PC-3 (cell line): ENCODE data around the gene TTC39B. TPM values are rescaled to one million over a fixed set of nuclear protein-coding genes. Genes with fewer than 3 reads are reported as not detected.

Experiments used
- ATAC-seq: fragments of 200-7000 bp; cut with Tn5 transposase; 2 replicates; pipeline ENCODE4 v1.9.1; 2020; ENCODE audit warnings: mild to moderate bottlenecking, moderate library complexity
- BruUV-seq: library from RNA; stranded (reverse); fragments of 400-500 nt; replicated peaks from 2 replicates; lab custom pipeline; 2021; lab: Mats Ljungman, UMichigan
- CTCF ChIA-PET: fragments of 300-600 bp; sonication (Branson Sonifier 250); formaldehyde crosslinking; loops from one replicate; lab custom pipeline; 2022; ENCODE audit warnings: antibody characterized with exemption; lab: Charles Lee
- POLR2A ChIA-PET: fragments of 300-600 bp; sonication (Branson Sonifier 250); formaldehyde crosslinking; loops from one replicate; lab custom pipeline; 2022; ENCODE audit warnings: antibody characterized with exemption; ENCODE audit not compliant: unreplicated experiment; lab: Charles Lee
- DNase-seq: peaks from one replicate; pipeline ENCODE4 v3.0.0-alpha.2; 2015
- H2AFZ ChIP-seq: fragments of 300-600 bp; sonication (generic); 2 replicates; pipeline ENCODE4 v1.6.0; 2016; ENCODE audit warnings: antibody characterized with exemption, low read length
- H3F3A ChIP-seq: fragments of 300-600 bp; sonication (generic); one replicate; pipeline ENCODE4 v1.6.0; 2017; ENCODE audit warnings: antibody characterized with exemption, low read length, control low read depth, mild to moderate bottlenecking; ENCODE audit not compliant: unreplicated experiment
- H3K27ac ChIP-seq: fragments of 300-600 bp; sonication (generic); 2 replicates; pipeline ENCODE4 v1.5.1; 2016; ENCODE audit warnings: mild to moderate bottlenecking, low read length
- H3K27me3 ChIP-seq: fragments of 300-600 bp; sonication (generic); 2 replicates; pipeline ENCODE4 v1.6.1; 2016; ENCODE audit warnings: low read length, mixed read lengths
- H3K36me3 ChIP-seq: fragments of 300-600 bp; sonication (generic); 2 replicates; pipeline ENCODE4 v1.6.1; 2016; ENCODE audit warnings: low read depth, mixed run types, low read length, mixed read lengths
- H3K4me1 ChIP-seq: fragments of 300-600 bp; sonication (generic); 2 replicates; pipeline ENCODE4 v1.5.1; 2016; ENCODE audit warnings: low read length; ENCODE audit not compliant: insufficient read depth
- H3K4me2 ChIP-seq: fragments of 300-600 bp; sonication (generic); 2 replicates; pipeline ENCODE4 v1.6.0; 2016; ENCODE audit warnings: low read length
- H3K4me3 ChIP-seq: fragments of 300-600 bp; sonication (generic); 2 replicates; pipeline ENCODE4 v1.5.1; 2016; ENCODE audit warnings: mild to moderate bottlenecking, low read length, mixed read lengths
- H3K79me2 ChIP-seq: fragments of 300-600 bp; sonication (generic); 2 replicates; pipeline ENCODE4 v1.6.1; 2017; ENCODE audit warnings: low read length, mixed read lengths
- H3K9ac ChIP-seq: fragments of 300-600 bp; sonication (generic); 2 replicates; pipeline ENCODE4 v1.6.0; 2016; ENCODE audit warnings: mild to moderate bottlenecking, low read length
- H3K9me2 ChIP-seq: fragments of 300-600 bp; sonication (generic); replicated peaks from 2 replicates; pipeline ENCODE4 v1.6.1; 2016; ENCODE audit warnings: mixed run types, low read length, mixed read lengths
- H3K9me3 ChIP-seq: fragments of 300-600 bp; sonication (generic); 2 replicates; pipeline ENCODE4 v1.6.1; 2016; ENCODE audit warnings: low read length, mixed read lengths
- H4K20me1 ChIP-seq: fragments of 300-600 bp; sonication (generic); 2 replicates; pipeline ENCODE4 v1.6.1; 2016; ENCODE audit warnings: low read length, mixed read lengths
- CTCF ChIP-seq: fragments of 300-600 bp; sonication (generic); conservative IDR thresholded peaks from 2 replicates; pipeline ENCODE4 v1.5.1; 2017; ENCODE audit warnings: antibody characterized with exemption, low read depth, mild to moderate bottlenecking, low read length
- EZH2 ChIP-seq: fragments of 300-600 bp; sonication (generic); IDR thresholded peaks from one replicate; pipeline ENCODE4 v1.6.1; 2017; ENCODE audit warnings: antibody characterized with exemption, mild to moderate bottlenecking, low read length; ENCODE audit not compliant: unreplicated experiment
- EZH2phosphoT487 ChIP-seq: fragments of 300-600 bp; sonication (generic); IDR thresholded peaks from 2 replicates; pipeline ENCODE4 v1.6.1; 2018; ENCODE audit warnings: mild to moderate bottlenecking, antibody characterized with exemption, low read length, borderline replicate concordance
- intact Hi-C: fragments of 100-400 bp; cut with micrococcal nuclease; formaldehyde crosslinking; loops from 2 replicates; pipeline ENCODE4 v1.9.0; 2023
- total RNA-seq: library from RNA; depleted of rRNA; stranded (reverse); fragments of >200 nt; gene quantifications from 2 replicates; pipeline ENCODE4 v1.2.3, GENCODE V29; 2014

Gene TTC39B
- total RNA-seq, 1 experiment from 2014 or later, result 1.5 TPM

DNA sequence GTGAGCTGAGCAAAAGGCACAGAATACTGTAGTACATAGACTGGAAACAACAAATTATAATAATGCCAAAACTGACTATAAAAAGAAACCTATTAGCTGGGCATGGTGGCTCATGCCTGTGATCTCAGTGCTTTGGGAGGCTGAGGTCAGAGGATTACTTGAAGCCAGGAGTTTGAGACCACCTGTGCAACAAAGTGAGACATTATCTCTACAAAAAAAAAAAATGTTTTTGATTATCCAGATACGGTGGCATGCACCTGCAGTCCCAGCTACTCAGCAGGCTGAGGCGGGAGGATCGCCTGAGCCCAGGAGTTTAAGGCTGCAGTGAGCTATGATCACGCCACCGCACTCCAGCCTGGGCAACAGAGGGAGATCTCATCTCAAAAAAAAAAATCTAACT is 175.9 kb downstream of the TTC39B start:
- intact Hi-C loops, result no loop called here
- no TSS peak for BruUV-seq
- CTCF ChIA-PET, result no interaction called here

DNA sequence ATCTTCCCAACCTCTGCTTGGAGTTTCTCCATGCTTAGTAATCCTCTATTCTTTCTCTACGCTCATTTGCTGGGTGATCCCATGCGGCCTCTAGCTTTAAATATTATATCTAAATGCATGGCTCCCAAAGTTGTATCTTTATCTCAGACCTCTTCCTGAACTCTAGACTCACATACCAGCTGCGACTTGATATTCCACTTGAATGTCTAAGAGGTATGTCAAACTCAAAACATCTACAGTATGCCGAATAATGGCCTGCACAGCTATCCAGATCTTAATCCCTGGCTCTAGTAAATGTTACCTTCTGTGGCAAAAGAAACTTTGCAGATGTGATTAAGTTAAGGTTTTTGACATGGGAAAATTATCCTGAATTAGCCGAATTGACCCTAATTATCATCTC is 179.2 kb downstream of the TTC39B start:
- Histone ChIP-seq H3K4me3 (no peak overlapping the region), H3K4me1 (no peaks in the 10 kb centered on the region), H3K36me3 (no peaks in the 10 kb centered on the region), H3K79me2 (no peaks in the 10 kb centered on the region), H3F3A (no peaks in the 10 kb centered on the region), H3K9me3 (no peaks in the 10 kb centered on the region), H2AFZ (no peak overlapping the region), H3K9ac (no peak overlapping the region), H3K27me3 (peaks cover 4% of the 10 kb centered on the region; the same call in 1 of the 2 replicates), H3K9me2 (no peaks in the 10 kb centered on the region), H4K20me1 (no peaks in the 10 kb centered on the region), H3K27ac (no peak overlapping the region), H3K4me2 (no peak overlapping the region)
- no peak for TF ChIP-seq EZH2phosphoT487
- no peak for TF ChIP-seq CTCF
- no peak for TF ChIP-seq EZH2
- DNase-seq (no peak), ATAC-seq (no peak)
- ChIA-PET CTCF (no interaction called here), POLR2A (no interaction called here)
- BruUV-seq, result no TSS peak
- intact Hi-C loops, result no loop called here

More for the DNA sequence above, 175.9 kb downstream of the TTC39B start:
- H3K9me2 ChIP-seq, result no peaks in the 10 kb centered on the region
- peaks cover 4% of the 10 kb centered on the region; the same call in 1 of the 2 replicates for H3K27me3 ChIP-seq
- no peaks in the 10 kb centered on the region for H3K9me3 ChIP-seq
- ATAC-seq (no peak), DNase-seq (no peak)
- no peak overlapping the region for H2AFZ ChIP-seq
- no peaks in the 10 kb centered on the region for H3K79me2 ChIP-seq
- TF ChIP-seq EZH2phosphoT487, result no peak
- TF ChIP-seq CTCF, result no peak
- no peak for TF ChIP-seq EZH2
- no peak overlapping the region for H3K9ac ChIP-seq
- no peak overlapping the region for H3K4me3 ChIP-seq
- no peaks in the 10 kb centered on the region for H3K36me3 ChIP-seq
- POLR2A ChIA-PET, result no interaction called here
- H3K4me1 ChIP-seq, result no peaks in the 10 kb centered on the region
- no peak overlapping the region for H3K4me2 ChIP-seq
- no peaks in the 10 kb centered on the region for H4K20me1 ChIP-seq
- H3K27ac ChIP-seq, result no peak overlapping the region
- no peaks in the 10 kb centered on the region for H3F3A ChIP-seq

DNA sequence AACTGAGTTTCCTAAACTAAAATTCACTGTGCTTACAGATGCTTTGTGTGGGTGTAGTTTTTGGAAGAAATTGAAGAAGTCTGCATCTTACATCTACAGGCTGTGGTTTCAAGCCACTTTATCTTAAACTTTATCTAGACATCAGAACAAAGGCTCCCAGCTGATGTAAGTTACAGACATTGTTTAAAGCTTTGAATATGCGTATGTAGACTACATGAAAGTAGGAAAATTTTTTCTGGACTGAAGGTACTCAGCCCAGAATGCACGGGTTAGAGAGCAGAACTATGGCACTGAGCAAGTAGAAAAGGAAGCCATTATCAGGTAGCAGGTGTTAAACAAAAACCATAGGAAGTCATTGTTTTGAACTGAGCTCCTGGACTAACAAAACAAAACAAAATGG is 185.4 kb downstream of the TTC39B start:
- Histone ChIP-seq H3K27ac (no peak overlapping the region), H3F3A (no peaks in the 10 kb centered on the region), H4K20me1 (no peaks in the 10 kb centered on the region), H3K9me2 (no peaks in the 10 kb centered on the region), H3K4me1 (no peaks in the 10 kb centered on the region), H3K27me3 (no peaks in the 10 kb centered on the region), H3K9me3 (no peaks in the 10 kb centered on the region), H3K9ac (no peak overlapping the region), H2AFZ (no peak overlapping the region), H3K4me3 (no peak overlapping the region), H3K4me2 (no peak overlapping the region), H3K36me3 (no peaks in the 10 kb centered on the region), H3K79me2 (no peaks in the 10 kb centered on the region)
- ATAC-seq, result no peak
- intact Hi-C loops, result no loop called here
- CTCF ChIA-PET, result no interaction called here
- TF ChIP-seq EZH2 (no peak), CTCF (no peak), EZH2phosphoT487 (no peak)
- POLR2A ChIA-PET, result no interaction called here
- BruUV-seq, result no TSS peak
- no peak for DNase-seq
